SU-DHL-6 (cell line): ENCODE results near the gene ABHD16B.

ENCODE experiments used
- H2AFZ ChIP-seq: fragments of 200-600 bp; sonication (generic); 2 replicates; pipeline ENCODE4 v1.6.1; 2014; ENCODE audit warnings: low read depth, mild to moderate bottlenecking, moderate library complexity, mixed read lengths, antibody characterized with exemption, low read length; ENCODE audit not compliant: severe bottlenecking
- H3F3A ChIP-seq: fragments of 200-600 bp; shearing (Covaris generic); 2 replicates; pipeline ENCODE4 v1.6.0; 2016; ENCODE audit warnings: antibody characterized with exemption, mild to moderate bottlenecking; ENCODE audit not compliant: insufficient read depth
- H3K27ac ChIP-seq: fragments of 200-600 bp; sonication (generic); 2 replicates; pipeline ENCODE4 v1.5.1; 2016; ENCODE audit warnings: low read depth, mild to moderate bottlenecking, low read length, moderate library complexity, mixed read lengths
- H3K27me3 ChIP-seq: fragments of 200-600 bp; sonication (generic), shearing (Covaris generic); 2 replicates; pipeline ENCODE4 v1.6.0; 2014; ENCODE audit warnings: mild to moderate bottlenecking, low read length
- H3K36me3 ChIP-seq: fragments of 200-600 bp; sonication (generic); 2 replicates; pipeline ENCODE4 v1.6.1; 2014; ENCODE audit warnings: mild to moderate bottlenecking, low read length, mixed read lengths
- H3K4me2 ChIP-seq: fragments of 300-600, 200-600 bp; shearing (Covaris generic), sonication (generic); 2 replicates; pipeline ENCODE4 v1.6.0; 2014; ENCODE audit warnings: low read length, low read depth, mild to moderate bottlenecking; ENCODE audit not compliant: poor library complexity, severe bottlenecking
- H3K4me3 ChIP-seq: fragments of 200-600 bp; sonication (generic); 2 replicates; pipeline ENCODE4 v1.5.1; 2014; ENCODE audit warnings: antibody characterized with exemption, low read length, mild to moderate bottlenecking, mixed read lengths; ENCODE audit not compliant: insufficient read depth, poor library complexity, severe bottlenecking
- H3K79me2 ChIP-seq: fragments of 200-600 bp; sonication (generic); 2 replicates; pipeline ENCODE4 v1.6.1; 2014; ENCODE audit warnings: mild to moderate bottlenecking, low read length, moderate library complexity; ENCODE audit not compliant: insufficient read depth
- H3K9ac ChIP-seq: fragments of 200-600 bp; sonication (generic); 2 replicates; pipeline ENCODE4 v1.7.0; 2014; ENCODE audit warnings: mild to moderate bottlenecking, low read length
- H3K9me2 ChIP-seq: fragments of 200-600 bp; sonication (generic); replicated peaks from 2 replicates; pipeline ENCODE4 v1.6.1; 2014; ENCODE audit warnings: low read length; ENCODE audit not compliant: insufficient read depth
- H3K9me3 ChIP-seq: fragments of 200-600 bp; sonication (generic); 2 replicates; pipeline ENCODE4 v1.6.1; 2014; ENCODE audit warnings: low read length, mixed read lengths; ENCODE audit not compliant: insufficient read depth
- H4K20me1 ChIP-seq: fragments of 200-600 bp; sonication (generic); 2 replicates; pipeline ENCODE4 v1.6.1; 2014; ENCODE audit warnings: low read depth, mild to moderate bottlenecking, antibody characterized with exemption, low read length, moderate library complexity, mixed read lengths
- EZH2phosphoT487 ChIP-seq: fragments of 200-600 bp; sonication (generic), shearing (Covaris generic); conservative IDR thresholded peaks from 2 replicates; pipeline ENCODE4 v1.6.1; 2018; ENCODE audit warnings: mild to moderate bottlenecking, antibody characterized with exemption, low read length, moderate library complexity, mixed read lengths
- TF ChIP-seq, protein P1 (sequence below): fragments of 200-600 bp; sonication (generic); IDR thresholded peaks from one replicate; pipeline ENCODE4 v1.5.1; 2017; ENCODE audit warnings: antibody characterized with exemption, mild to moderate bottlenecking, low read length, moderate library complexity; ENCODE audit not compliant: insufficient read depth, poor library complexity, severe bottlenecking

The ABHD16B gene

GRCh38 chr20:63898882-63899558, 37.7 kb downstream of the ABHD16B start:
- H3K9me3 ChIP-seq, result no peaks in the 10 kb centered on the region
- no peak overlapping the region for H2AFZ ChIP-seq
- no peaks in the 10 kb centered on the region for H3K36me3 ChIP-seq
- H3K9ac ChIP-seq, result no peak overlapping the region
- no peak overlapping the region for H3K4me3 ChIP-seq
- no peak overlapping the region for H3K27ac ChIP-seq
- peaks cover 81% of the 10 kb centered on the region for H3K79me2 ChIP-seq
- TF ChIP-seq, protein P1, sequence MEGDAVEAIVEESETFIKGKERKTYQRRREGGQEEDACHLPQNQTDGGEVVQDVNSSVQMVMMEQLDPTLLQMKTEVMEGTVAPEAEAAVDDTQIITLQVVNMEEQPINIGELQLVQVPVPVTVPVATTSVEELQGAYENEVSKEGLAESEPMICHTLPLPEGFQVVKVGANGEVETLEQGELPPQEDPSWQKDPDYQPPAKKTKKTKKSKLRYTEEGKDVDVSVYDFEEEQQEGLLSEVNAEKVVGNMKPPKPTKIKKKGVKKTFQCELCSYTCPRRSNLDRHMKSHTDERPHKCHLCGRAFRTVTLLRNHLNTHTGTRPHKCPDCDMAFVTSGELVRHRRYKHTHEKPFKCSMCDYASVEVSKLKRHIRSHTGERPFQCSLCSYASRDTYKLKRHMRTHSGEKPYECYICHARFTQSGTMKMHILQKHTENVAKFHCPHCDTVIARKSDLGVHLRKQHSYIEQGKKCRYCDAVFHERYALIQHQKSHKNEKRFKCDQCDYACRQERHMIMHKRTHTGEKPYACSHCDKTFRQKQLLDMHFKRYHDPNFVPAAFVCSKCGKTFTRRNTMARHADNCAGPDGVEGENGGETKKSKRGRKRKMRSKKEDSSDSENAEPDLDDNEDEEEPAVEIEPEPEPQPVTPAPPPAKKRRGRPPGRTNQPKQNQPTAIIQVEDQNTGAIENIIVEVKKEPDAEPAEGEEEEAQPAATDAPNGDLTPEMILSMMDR, result no peak
- no peak for TF ChIP-seq EZH2phosphoT487
- no peaks in the 10 kb centered on the region for H3K27me3 ChIP-seq
- H4K20me1 ChIP-seq, result no peaks in the 10 kb centered on the region; the same call in 1 of the 2 replicates
- peaks cover 8% of the 10 kb centered on the region; the same call in 1 of the 2 replicates for H3F3A ChIP-seq
- no peak overlapping the region for H3K4me2 ChIP-seq
- no peaks in the 10 kb centered on the region for H3K9me2 ChIP-seq

GRCh38 chr20:63900413-63900812, 39.1 kb downstream of the ABHD16B start:
- Histone ChIP-seq H3F3A (peaks cover 8% of the 10 kb centered on the region; the same call in 1 of the 2 replicates), H3K27ac (no peak overlapping the region), H3K9ac (no peak overlapping the region), H3K27me3 (no peaks in the 10 kb centered on the region), H3K4me3 (no peak overlapping the region), H3K79me2 (peaks cover 94% of the 10 kb centered on the region), H3K9me2 (no peaks in the 10 kb centered on the region), H2AFZ (no peak overlapping the region), H3K9me3 (no peaks in the 10 kb centered on the region), H3K36me3 (no peaks in the 10 kb centered on the region), H4K20me1 (peaks cover 4% of the 10 kb centered on the region; the same call in 1 of the 2 replicates), H3K4me2 (no peak overlapping the region)
- TF ChIP-seq EZH2phosphoT487, result no peak
- TF ChIP-seq, protein P1, result no peak

DNA sequence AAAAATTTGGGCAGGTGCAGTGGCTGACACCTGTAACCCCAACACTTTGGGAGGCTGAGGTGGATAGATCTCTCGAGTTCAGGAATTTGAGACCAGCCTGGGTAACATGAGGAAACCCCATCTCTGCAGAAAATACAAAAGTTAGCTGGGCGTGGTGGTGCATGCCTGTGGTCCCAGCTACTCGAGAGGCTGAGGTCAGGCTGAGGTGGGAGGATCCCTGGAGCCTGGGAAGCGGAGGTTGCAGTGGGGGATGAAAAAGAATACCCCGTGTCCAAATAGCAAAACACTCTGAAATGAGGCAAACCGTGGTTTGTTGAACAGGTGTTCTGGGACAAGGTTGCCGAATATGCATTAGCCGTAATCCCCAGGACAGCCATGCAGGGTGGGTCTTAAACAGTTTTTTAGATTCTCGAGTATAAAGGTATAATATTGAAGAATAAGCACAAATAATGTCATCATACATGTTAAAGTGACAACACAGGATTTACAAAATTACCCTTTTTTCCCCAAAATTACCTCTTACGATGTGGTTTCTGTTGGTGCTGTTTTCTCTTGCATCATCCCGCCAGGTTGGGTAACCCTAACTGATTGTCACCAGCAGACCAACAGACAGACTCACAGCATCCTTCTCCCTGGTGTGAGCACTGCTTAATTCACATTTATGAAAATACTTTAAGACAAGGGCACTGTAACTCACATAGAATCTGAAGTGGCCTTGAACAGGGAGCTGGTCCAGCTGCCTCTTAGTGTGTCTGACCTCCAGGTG, 42.7 kb downstream of the ABHD16B start:
- Histone ChIP-seq H3K9ac (no peak overlapping the region), H3K27ac (no peak overlapping the region)

More for the DNA sequence above, 42.7 kb downstream of the ABHD16B start:
- Histone ChIP-seq H3K27me3 (no peaks in the 10 kb centered on the region), H3K4me3 (no peak overlapping the region), H3F3A (no peaks in the 10 kb centered on the region; the same call in 1 of the 2 replicates), H3K79me2 (peaks cover 95% of the 10 kb centered on the region), H3K4me2 (no peak overlapping the region), H4K20me1 (peaks cover 4% of the 10 kb centered on the region; the same call in 1 of the 2 replicates), H2AFZ (no peak overlapping the region), H3K9me3 (no peaks in the 10 kb centered on the region), H3K36me3 (no peaks in the 10 kb centered on the region), H3K9me2 (no peaks in the 10 kb centered on the region)
- TF ChIP-seq, protein P1, result no peak
- TF ChIP-seq EZH2phosphoT487, result no peak
